HepG2 (cell line): ENCODE measurements around the gene PTPRE. TPM values are rescaled to one million over a fixed set of nuclear protein-coding genes. Genes with fewer than 3 reads are reported as not detected.

Experiments used
- ATAC-seq: fragments of 200-7000 bp; cut with Tn5 transposase; 3 replicates; pipeline ENCODE4 v1.9.1; 2020; ENCODE audit warnings: mild to moderate bottlenecking, moderate library complexity
- BruUV-seq: library from RNA; stranded (reverse); fragments of 400-500 nt; replicated peaks from 2 replicates; lab custom pipeline; 2021; lab: Mats Ljungman, UMichigan
- CTCF ChIA-PET: fragments of 300-600 bp; formaldehyde crosslinking; extraction: SDS; loops from one replicate; lab custom pipeline; 2021; ENCODE audit warnings: low total read pairs, inconsistent platforms, low intra/inter-chr PET ratio; lab: Yijun Ruan, JAX
- POLR2A ChIA-PET: fragments of 350-600 bp; sonication (Branson Sonifier 250); formaldehyde crosslinking; loops from one replicate; lab custom pipeline; 2020; ENCODE audit warnings: antibody characterized with exemption, inconsistent platforms; lab: Yijun Ruan, JAX
- DNase-seq: peaks from one replicate; pipeline ENCODE4 v3.0.0-alpha.2; 2015; ENCODE audit warnings: low spot score
- FAIRE-seq: peaks from 3 replicates; lab custom pipeline; 2011; peaks lifted over from hg19 to GRCh38; lab: Jason Lieb, UNC
- H2AFZ ChIP-seq: one replicate; pipeline ENCODE4 v1.6.1; 2011; ENCODE audit warnings: low read length, inconsistent platforms
- H3K27ac ChIP-seq: fragments of 300-600 bp; 3 replicates; pipeline ENCODE4 v1.8.0; 2011; ENCODE audit warnings: mixed run types, mild to moderate bottlenecking, mixed read lengths, low read length, inconsistent platforms; ENCODE audit not compliant: insufficient read depth; ENCODE audit errors: extremely low read length
- H3K27me3 ChIP-seq, 2 experiments: fragments of 200-600 bp in 1 of 2; 2 replicates in 1 of 2; 3 replicates in 1 of 2; pipeline versions ENCODE4 v1.6.0 to v1.8.0; 2011; ENCODE audit warnings: low read length in 2 of 2, mild to moderate bottlenecking in 2 of 2, moderate library complexity in 2 of 2, inconsistent platforms in 1 of 2; ENCODE audit not compliant: insufficient read depth in 2 of 2, control insufficient read depth in 1 of 2
- H3K36me3 ChIP-seq, 2 experiments: fragments of 200-600 bp in 1 of 2; replicated peaks in 1 of 2; 2 replicates in 1 of 2; 3 replicates in 1 of 2; pipeline versions ENCODE4 v1.5.1 to v1.8.0; 2011; ENCODE audit warnings: low read length in 2 of 2, inconsistent platforms in 1 of 2; ENCODE audit not compliant: insufficient read depth in 2 of 2, control insufficient read depth in 1 of 2
- H3K4me1 ChIP-seq: 2 replicates; pipeline ENCODE4 v1.5.1; 2012; ENCODE audit warnings: low read length, inconsistent platforms; ENCODE audit not compliant: insufficient read depth
- H3K4me2 ChIP-seq: 2 replicates; pipeline ENCODE4 v1.6.0; 2011; ENCODE audit warnings: low read depth, low read length, inconsistent platforms
- H3K4me3 ChIP-seq, 3 experiments: fragments of 200-600 bp in 1 of 3; sonication (generic), shearing (Covaris generic) in 1 of 3; replicated peaks in 1 of 3; 2 replicates each; pipeline ENCODE4 v1.5.1; 2011 to 2016; ENCODE audit warnings: low read length in 3 of 3, inconsistent platforms in 2 of 3, low read depth in 2 of 3, mild to moderate bottlenecking in 2 of 3, control low read depth in 1 of 3, mixed read lengths in 1 of 3; ENCODE audit not compliant: insufficient read depth in 1 of 3
- H3K79me2 ChIP-seq: one replicate; pipeline ENCODE4 v1.6.1; 2011; ENCODE audit warnings: low read length, inconsistent platforms; ENCODE audit not compliant: insufficient read depth
- H3K9ac ChIP-seq: 2 replicates; pipeline ENCODE4 v1.6.0; 2011; ENCODE audit warnings: mild to moderate bottlenecking, low read depth, low read length, inconsistent platforms; ENCODE audit not compliant: insufficient read depth
- H3K9me3 ChIP-seq: 2 replicates; pipeline ENCODE4 v1.5.1; 2012; ENCODE audit warnings: mild to moderate bottlenecking, low read length
- H4K20me1 ChIP-seq: 2 replicates; pipeline ENCODE4 v1.6.0; 2011; ENCODE audit warnings: inconsistent platforms, mild to moderate bottlenecking, low read length, moderate library complexity; ENCODE audit not compliant: insufficient read depth
- FOXK1 ChIP-seq: sonication (generic); formaldehyde crosslinking; IDR thresholded peaks from 2 replicates; pipeline ENCODE4 v1.4.0; 2020; ENCODE audit warnings: low read depth, missing genetic modification reagents, borderline replicate concordance
- HIVEP1 ChIP-seq: sonication (generic); formaldehyde crosslinking; IDR thresholded peaks from 2 replicates; pipeline ENCODE4 v1.4.0; 2020; ENCODE audit warnings: mild to moderate bottlenecking, missing genetic modification reagents
- HMG20A ChIP-seq: IDR thresholded peaks from 2 replicates; pipeline ENCODE4 v1.6.1; 2016; ENCODE audit warnings: borderline replicate concordance
- ZNF672 ChIP-seq: sonication (generic); formaldehyde crosslinking; IDR thresholded peaks from 2 replicates; pipeline ENCODE4 v1.8.1; 2022; ENCODE audit warnings: missing genetic modification reagents
- WGBS: methylation state at CpG from one replicate; pipeline ENCODE4 v1.1.6; 2017; ENCODE audit warnings: low lambda C conversion rate; 5-methylcytosine and 5-hydroxymethylcytosine counted together
- in situ Hi-C: cut with HindIII; loops from 2 replicates; pipeline ENCODE4 v1.10.0; 2017; ENCODE audit warnings: low pct_unique_long_range_greater_than_20kb; ENCODE audit not compliant: extremely low pct_ligation_motif_present
- intact Hi-C: fragments of 100-400 bp; cut with micrococcal nuclease; formaldehyde crosslinking; loops from one replicate; pipeline ENCODE4 v1.10.0; 2022; ENCODE audit not compliant: unreplicated experiment
- polyA plus RNA-seq, 8 experiments: library from polyadenylated mRNA; depleted of rRNA in 3 of 8; stranded (reverse) in 7 of 8; unstranded in 1 of 8; fragments of >200 nt; fragmentation: Illumina TruSeq in 4 of 8; extraction: Trizol in 4 of 8; gene quantifications; 2 replicates each; pipeline versions ENCODE4 v1.2.1 to v1.2.3, GENCODE V29; 2011 to 2016; ENCODE audit warnings: low read depth in 4 of 8, missing spikeins in 1 of 8, mixed read lengths in 1 of 8; ENCODE audit not compliant: insufficient read depth in 1 of 8
- total RNA-seq, 5 experiments: library from RNA; depleted of rRNA; stranded (reverse); fragments of >200 nt; fragmentation: Illumina TruSeq; extraction: Trizol; gene quantifications; 2 replicates each; pipeline ENCODE4 v1.2.3, GENCODE V29; 2016; ENCODE audit warnings: low read depth in 1 of 5
- TF ChIP-seq, protein P1 (sequence below): sonication (generic); formaldehyde crosslinking; IDR thresholded peaks from 2 replicates; pipeline ENCODE4 v1.4.0; 2020; ENCODE audit warnings: missing genetic modification reagents
- TF ChIP-seq, protein P2 (sequence below): sonication (generic); formaldehyde crosslinking; IDR thresholded peaks from 2 replicates; pipeline ENCODE4 v1.8.0; 2022; ENCODE audit warnings: low read depth, missing genetic modification reagents

Gene PTPRE
- total and polyA plus RNA-seq, 2 of the 13 experiments (the other 11 are each of a cell fraction or from before 2014, with no cell fraction given): 0.01 to 0.02 TPM

DNA sequence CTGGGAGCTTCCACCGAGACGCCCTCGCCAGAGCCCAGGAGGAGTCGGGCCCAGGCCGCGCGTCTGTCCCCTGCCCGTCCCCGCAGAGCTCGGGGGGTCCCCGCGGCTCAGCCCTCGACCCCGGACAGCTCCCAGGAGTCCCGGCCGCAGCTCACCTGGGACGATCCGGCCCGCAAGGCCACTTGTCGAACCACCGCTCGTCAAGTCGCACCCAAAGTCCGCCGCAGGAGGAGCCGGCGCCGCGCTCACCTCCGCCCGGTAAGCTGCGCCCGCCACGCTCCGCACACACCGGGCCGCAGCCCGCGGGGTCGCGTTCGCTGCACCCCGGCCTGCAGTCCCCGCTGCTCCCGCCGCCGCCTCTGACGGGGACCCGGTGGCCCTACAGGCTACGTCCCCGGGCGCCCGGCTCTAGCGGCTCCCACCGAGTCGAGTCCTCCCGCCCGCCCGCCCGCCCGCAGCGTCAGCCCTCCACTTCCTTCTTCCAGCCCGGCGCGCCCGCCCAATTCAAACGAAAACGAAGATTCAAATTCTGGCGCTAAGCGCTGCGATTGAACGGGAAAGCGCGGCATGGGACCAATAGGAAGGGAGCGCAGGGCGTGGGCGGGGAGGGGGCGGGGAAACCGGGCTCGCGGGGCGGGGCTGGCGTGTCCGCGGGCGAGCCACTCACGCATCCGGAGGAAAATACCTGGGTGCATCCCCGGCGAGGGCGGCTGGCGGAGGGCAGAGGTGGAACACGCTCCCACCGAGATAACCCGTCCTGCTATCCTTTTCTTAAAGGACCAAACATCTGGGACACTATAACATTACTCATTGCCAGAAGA lies 219.3 kb downstream of the PTPRE start, which contains the start of gene MKI67 (continued):
- TF ChIP-seq, protein P1, sequence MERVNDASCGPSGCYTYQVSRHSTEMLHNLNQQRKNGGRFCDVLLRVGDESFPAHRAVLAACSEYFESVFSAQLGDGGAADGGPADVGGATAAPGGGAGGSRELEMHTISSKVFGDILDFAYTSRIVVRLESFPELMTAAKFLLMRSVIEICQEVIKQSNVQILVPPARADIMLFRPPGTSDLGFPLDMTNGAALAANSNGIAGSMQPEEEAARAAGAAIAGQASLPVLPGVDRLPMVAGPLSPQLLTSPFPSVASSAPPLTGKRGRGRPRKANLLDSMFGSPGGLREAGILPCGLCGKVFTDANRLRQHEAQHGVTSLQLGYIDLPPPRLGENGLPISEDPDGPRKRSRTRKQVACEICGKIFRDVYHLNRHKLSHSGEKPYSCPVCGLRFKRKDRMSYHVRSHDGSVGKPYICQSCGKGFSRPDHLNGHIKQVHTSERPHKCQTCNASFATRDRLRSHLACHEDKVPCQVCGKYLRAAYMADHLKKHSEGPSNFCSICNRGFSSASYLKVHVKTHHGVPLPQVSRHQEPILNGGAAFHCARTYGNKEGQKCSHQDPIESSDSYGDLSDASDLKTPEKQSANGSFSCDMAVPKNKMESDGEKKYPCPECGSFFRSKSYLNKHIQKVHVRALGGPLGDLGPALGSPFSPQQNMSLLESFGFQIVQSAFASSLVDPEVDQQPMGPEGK (CRISPR knock-in tag): 0 out of 2 replicates have a peak, but pooled peaks have one; percentile 7
- TF ChIP-seq, protein P2, sequence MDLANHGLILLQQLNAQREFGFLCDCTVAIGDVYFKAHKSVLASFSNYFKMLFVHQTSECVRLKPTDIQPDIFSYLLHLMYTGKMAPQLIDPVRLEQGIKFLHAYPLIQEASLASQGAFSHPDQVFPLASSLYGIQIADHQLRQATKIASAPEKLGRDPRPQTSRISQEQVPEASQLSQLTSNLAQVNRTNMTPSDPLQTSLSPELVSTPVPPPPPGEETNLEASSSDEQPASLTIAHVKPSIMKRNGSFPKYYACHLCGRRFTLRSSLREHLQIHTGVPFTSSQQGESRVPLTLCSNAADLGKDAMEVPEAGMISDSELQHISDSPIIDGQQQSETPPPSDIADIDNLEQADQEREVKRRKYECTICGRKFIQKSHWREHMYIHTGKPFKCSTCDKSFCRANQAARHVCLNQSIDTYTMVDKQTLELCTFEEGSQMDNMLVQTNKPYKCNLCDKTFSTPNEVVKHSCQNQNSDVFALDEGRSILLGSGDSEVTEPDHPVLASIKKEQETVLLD (CRISPR knock-in tag): peak; percentile 87
- no peak for TF ChIP-seq HMG20A (CRISPR knock-in tag)
- no peak; the same call in 1 of the 2 replicates for TF ChIP-seq FOXK1 (CRISPR knock-in tag)

DNA sequence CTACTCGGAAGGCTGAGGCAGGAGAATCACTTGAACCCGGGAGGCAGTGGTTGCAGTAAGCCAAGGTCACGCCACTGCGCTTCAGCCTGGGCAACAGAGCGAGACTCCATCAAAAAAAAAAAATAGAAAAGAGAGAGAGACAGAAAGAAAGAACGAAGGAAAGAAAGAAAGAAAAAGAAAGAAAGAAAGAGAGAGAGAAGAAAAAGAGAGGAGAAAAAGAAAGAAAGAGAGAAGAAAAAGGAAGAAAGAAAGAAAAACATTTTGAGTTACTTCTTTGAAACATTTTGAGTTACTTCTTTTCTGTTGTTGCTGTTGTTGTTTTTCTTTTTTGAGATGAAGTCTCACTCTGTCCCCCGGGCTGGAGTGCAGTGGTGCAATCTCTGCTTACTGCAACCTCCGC lies 221.7 kb downstream of the PTPRE start:
- no peak overlapping the region for H3K4me2 ChIP-seq
- H3K79me2 ChIP-seq: peaks cover 24% of the 10 kb centered on the region
- POLR2A ChIA-PET: no interaction called here
- no peaks in the 10 kb centered on the region for H3K36me3 ChIP-seq
- in situ Hi-C loops: no loop called here
- H3K9me3 ChIP-seq: no peaks in the 10 kb centered on the region
- H2AFZ ChIP-seq: no peak overlapping the region
- intact Hi-C loops: no loop called here
- H3K27me3 ChIP-seq: no peaks in the 10 kb centered on the region
- FAIRE-seq (no peak), ATAC-seq (no peak), DNase-seq (no peak)
- H3K9ac ChIP-seq: no peak overlapping the region
- TF ChIP-seq ZNF672 (CRISPR knock-in tag) (no peak), HIVEP1 (CRISPR knock-in tag) (no peak)
- 85% methylated on average over 8 of the region's 8 CpGs for WGBS
- no peaks in the 10 kb centered on the region for H4K20me1 ChIP-seq
- CTCF ChIA-PET: no interaction called here
- no peak overlapping the region for H3K27ac ChIP-seq
- peaks cover 23% of the 10 kb centered on the region for H3K4me1 ChIP-seq
- no peak overlapping the region for H3K4me3 ChIP-seq
- no TSS peak for BruUV-seq
